ENCODE results near the gene UBE2E1.
"Not testable (repeated sequence)": the region's sequence is repeated elsewhere in the genome, so short reads cannot be mapped to it uniquely, and the experiment has no call there.

The UBE2E1 gene

GRCh38 chr3:23877329-23877980 is 71.7 kb downstream of the UBE2E1 start:
- no peak for DNase-seq (ENCODE audit: low read depth, low spot score)

- no peak for DNase-seq (ENCODE audit: low read depth, low spot score)
Measured at GRCh38 chr3:23879485-23879884, 73.7 kb downstream of the UBE2E1 start.

GRCh38 chr3:23880703-23881339 is 75.1 kb downstream of the UBE2E1 start:
- DNase-seq (ENCODE audit: low read depth, low spot score), result no peak

GRCh38 chr3:23881993-23882392 is 76.2 kb downstream of the UBE2E1 start:
- not testable (repeated sequence) for DNase-seq (ENCODE audit: low read depth, low spot score)

GRCh38 chr3:23882487-23882918 is 76.7 kb downstream of the UBE2E1 start:
- DNase-seq (ENCODE audit: low read depth, low spot score), result no peak

- DNase-seq (ENCODE audit: low read depth, low spot score), result no peak
Measured at GRCh38 chr3:23884481-23884880, 78.7 kb downstream of the UBE2E1 start.

- no peak for DNase-seq (ENCODE audit: low read depth, low spot score)
Measured at GRCh38 chr3:23885210-23885609, 79.5 kb downstream of the UBE2E1 start.

- DNase-seq (ENCODE audit: low read depth, low spot score), result no peak
Measured at GRCh38 chr3:23886311-23886710, 80.6 kb downstream of the UBE2E1 start.

- DNase-seq (ENCODE audit: low read depth, low spot score), result no peak
Measured at GRCh38 chr3:23888617-23889228, 83.0 kb downstream of the UBE2E1 start.

GRCh38 chr3:23889386-23889785 is 83.6 kb downstream of the UBE2E1 start:
- no peak for DNase-seq (ENCODE audit: low read depth, low spot score)

- DNase-seq (ENCODE audit: low read depth, low spot score), result no peak
Measured at GRCh38 chr3:23889950-23890349, 84.2 kb downstream of the UBE2E1 start.

- DNase-seq (ENCODE audit: low read depth, low spot score), result no peak
Measured at GRCh38 chr3:23894254-23895061, 88.7 kb downstream of the UBE2E1 start.

GRCh38 chr3:23895181-23895580 is 89.4 kb downstream of the UBE2E1 start:
- no peak for DNase-seq (ENCODE audit: low read depth, low spot score)

GRCh38 chr3:23900744-23901143 is 95.0 kb downstream of the UBE2E1 start:
- no peak for DNase-seq (ENCODE audit: low read depth, low spot score)

- no peak for DNase-seq (ENCODE audit: low read depth, low spot score)
Measured at GRCh38 chr3:23904545-23904944, 98.8 kb downstream of the UBE2E1 start.

- no peak for DNase-seq (ENCODE audit: low read depth, low spot score)
Measured at GRCh38 chr3:23909341-23909740, 103.6 kb downstream of the UBE2E1 start.

GRCh38 chr3:23911397-23911796 is 105.6 kb downstream of the UBE2E1 start:
- no peak for DNase-seq (ENCODE audit: low read depth, low spot score)

- not testable (repeated sequence) for DNase-seq (ENCODE audit: low read depth, low spot score)
Measured at GRCh38 chr3:23912335-23912734, 106.6 kb downstream of the UBE2E1 start.

- DNase-seq (ENCODE audit: low read depth, low spot score), result no peak
Measured at GRCh38 chr3:23913182-23913581, 107.4 kb downstream of the UBE2E1 start.

- DNase-seq (ENCODE audit: low read depth, low spot score), result no peak
Measured at GRCh38 chr3:23913873-23914743, 108.4 kb downstream of the UBE2E1 start.

GRCh38 chr3:23915537-23916108 is 109.9 kb downstream of the UBE2E1 start:
- no peak for DNase-seq (ENCODE audit: low read depth, low spot score)
